ENCODE results near the gene ZNF354C. TPM values are rescaled to one million over a fixed set of nuclear protein-coding genes. Genes with fewer than 3 reads are reported as not detected.

The ZNF354C gene
- total and polyA plus RNA-seq, 2 of the 13 experiments (the other 11 are each of a cell fraction or from before 2014, with no cell fraction given) = 0.02 TPM; not detected in 1

DNA sequence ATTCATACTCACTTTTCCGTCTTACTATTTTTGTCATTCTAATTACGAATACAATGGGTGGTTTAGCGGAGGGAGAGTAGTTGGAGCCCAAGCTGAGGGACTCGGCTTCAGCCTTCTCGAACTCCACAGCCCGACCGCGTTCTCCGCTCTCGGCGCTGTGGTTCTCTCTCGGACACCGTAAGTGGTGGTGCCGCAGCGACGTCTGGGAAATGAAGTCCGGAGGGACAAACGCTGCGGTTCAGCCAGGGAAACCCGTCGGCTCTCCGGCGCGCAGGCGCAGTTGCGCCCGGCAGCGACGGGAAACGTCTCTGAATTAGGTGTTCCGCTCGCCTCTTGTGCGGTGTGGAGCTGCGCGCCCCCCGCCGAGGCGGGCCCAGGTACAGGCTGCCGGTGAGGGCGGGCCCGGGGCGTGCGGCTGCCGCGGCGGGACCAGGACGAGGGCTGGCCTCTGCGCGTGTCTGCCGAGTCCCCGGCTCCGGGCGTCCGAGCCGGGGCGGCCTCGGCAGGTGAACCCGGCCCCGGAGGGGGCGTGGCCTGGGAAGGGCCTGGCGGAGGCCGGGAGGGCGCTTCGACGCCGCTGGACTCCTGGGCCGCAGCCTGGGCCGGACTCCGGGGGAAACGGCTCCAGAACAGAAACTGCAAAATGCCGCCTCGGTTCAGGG, 36.5 kb upstream of the ZNF354C start, which contains the start of gene ZNF879 (continued):
- TF ChIP-seq BORCS8-MEF2B (CRISPR knock-in tag; IDR thresholded peaks at IDR 0.05) (peak; percentile 67; the same call in 1 of the 2 replicates), GTF2F1 (IDR thresholded peaks at IDR 0.05; ENCODE audit: low read length) (no peak), ZNF713 (CRISPR knock-in tag; IDR thresholded peaks at IDR 0.05) (no peak), HDAC2 (CRISPR knock-in tag; IDR thresholded peaks at IDR 0.05) (no peak), GFI1 (CRISPR knock-in tag; IDR thresholded peaks at IDR 0.05; ENCODE audit: borderline replicate concordance) (no peak), ZNF547 (CRISPR knock-in tag; IDR thresholded peaks at IDR 0.05) (no peak; the same call in 1 of the 2 replicates), NCOA5 (CRISPR knock-in tag; IDR thresholded peaks at IDR 0.05) (no peak), SMC3 (IDR thresholded peaks at IDR 0.05; ENCODE audit: low read length) (no peak), MIER3 (CRISPR knock-in tag; IDR thresholded peaks at IDR 0.05; ENCODE audit: borderline replicate concordance) (no peak), SIX4 (CRISPR knock-in tag; IDR thresholded peaks at IDR 0.05) (no peak), ZNF616 (CRISPR knock-in tag; IDR thresholded peaks at IDR 0.05; ENCODE audit: low read depth) (no peak), SSRP1 (CRISPR knock-in tag; IDR thresholded peaks at IDR 0.05) (no peak), ZFP36L2 (CRISPR knock-in tag; IDR thresholded peaks at IDR 0.05) (no peak), ZNF850 (CRISPR knock-in tag; conservative IDR thresholded peaks at IDR 0.05) (no peak), NCOA1 (CRISPR knock-in tag; IDR thresholded peaks at IDR 0.05) (no peak)
- TF ChIP-seq, protein P1, sequence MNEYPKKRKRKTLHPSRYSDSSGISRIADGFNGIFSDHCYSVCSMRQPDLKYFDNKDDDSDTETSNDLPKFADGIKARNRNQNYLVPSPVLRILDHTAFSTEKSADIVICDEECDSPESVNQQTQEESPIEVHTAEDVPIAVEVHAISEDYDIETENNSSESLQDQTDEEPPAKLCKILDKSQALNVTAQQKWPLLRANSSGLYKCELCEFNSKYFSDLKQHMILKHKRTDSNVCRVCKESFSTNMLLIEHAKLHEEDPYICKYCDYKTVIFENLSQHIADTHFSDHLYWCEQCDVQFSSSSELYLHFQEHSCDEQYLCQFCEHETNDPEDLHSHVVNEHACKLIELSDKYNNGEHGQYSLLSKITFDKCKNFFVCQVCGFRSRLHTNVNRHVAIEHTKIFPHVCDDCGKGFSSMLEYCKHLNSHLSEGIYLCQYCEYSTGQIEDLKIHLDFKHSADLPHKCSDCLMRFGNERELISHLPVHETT (CRISPR knock-in tag; conservative IDR thresholded peaks at IDR 0.05) = no peak
- TF ChIP-seq, protein P2, sequence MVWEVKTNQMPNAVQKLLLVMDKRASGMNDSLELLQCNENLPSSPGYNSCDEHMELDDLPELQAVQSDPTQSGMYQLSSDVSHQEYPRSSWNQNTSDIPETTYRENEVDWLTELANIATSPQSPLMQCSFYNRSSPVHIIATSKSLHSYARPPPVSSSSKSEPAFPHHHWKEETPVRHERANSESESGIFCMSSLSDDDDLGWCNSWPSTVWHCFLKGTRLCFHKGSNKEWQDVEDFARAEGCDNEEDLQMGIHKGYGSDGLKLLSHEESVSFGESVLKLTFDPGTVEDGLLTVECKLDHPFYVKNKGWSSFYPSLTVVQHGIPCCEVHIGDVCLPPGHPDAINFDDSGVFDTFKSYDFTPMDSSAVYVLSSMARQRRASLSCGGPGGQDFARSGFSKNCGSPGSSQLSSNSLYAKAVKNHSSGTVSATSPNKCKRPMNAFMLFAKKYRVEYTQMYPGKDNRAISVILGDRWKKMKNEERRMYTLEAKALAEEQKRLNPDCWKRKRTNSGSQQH (CRISPR knock-in tag; IDR thresholded peaks at IDR 0.05; ENCODE audit: low read depth) = no peak
- TF ChIP-seq, protein P3, sequence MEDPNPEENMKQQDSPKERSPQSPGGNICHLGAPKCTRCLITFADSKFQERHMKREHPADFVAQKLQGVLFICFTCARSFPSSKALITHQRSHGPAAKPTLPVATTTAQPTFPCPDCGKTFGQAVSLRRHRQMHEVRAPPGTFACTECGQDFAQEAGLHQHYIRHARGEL (CRISPR knock-in tag; IDR thresholded peaks at IDR 0.05) = no peak
- TF ChIP-seq, protein P4, sequence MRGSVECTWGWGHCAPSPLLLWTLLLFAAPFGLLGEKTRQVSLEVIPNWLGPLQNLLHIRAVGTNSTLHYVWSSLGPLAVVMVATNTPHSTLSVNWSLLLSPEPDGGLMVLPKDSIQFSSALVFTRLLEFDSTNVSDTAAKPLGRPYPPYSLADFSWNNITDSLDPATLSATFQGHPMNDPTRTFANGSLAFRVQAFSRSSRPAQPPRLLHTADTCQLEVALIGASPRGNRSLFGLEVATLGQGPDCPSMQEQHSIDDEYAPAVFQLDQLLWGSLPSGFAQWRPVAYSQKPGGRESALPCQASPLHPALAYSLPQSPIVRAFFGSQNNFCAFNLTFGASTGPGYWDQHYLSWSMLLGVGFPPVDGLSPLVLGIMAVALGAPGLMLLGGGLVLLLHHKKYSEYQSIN (CRISPR knock-in tag; IDR thresholded peaks at IDR 0.05; ENCODE audit: borderline replicate concordance) = no peak
- TF ChIP-seq, protein P5, sequence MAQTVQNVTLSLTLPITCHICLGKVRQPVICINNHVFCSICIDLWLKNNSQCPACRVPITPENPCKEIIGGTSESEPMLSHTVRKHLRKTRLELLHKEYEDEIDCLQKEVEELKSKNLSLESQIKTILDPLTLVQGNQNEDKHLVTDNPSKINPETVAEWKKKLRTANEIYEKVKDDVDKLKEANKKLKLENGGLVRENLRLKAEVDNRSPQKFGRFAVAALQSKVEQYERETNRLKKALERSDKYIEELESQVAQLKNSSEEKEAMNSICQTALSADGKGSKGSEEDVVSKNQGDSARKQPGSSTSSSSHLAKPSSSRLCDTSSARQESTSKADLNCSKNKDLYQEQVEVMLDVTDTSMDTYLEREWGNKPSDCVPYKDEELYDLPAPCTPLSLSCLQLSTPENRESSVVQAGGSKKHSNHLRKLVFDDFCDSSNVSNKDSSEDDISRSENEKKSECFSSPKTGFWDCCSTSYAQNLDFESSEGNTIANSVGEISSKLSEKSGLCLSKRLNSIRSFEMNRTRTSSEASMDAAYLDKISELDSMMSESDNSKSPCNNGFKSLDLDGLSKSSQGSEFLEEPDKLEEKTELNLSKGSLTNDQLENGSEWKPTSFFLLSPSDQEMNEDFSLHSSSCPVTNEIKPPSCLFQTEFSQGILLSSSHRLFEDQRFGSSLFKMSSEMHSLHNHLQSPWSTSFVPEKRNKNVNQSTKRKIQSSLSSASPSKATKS (CRISPR knock-in tag; IDR thresholded peaks at IDR 0.05) = no peak
- TF ChIP-seq, protein P6, sequence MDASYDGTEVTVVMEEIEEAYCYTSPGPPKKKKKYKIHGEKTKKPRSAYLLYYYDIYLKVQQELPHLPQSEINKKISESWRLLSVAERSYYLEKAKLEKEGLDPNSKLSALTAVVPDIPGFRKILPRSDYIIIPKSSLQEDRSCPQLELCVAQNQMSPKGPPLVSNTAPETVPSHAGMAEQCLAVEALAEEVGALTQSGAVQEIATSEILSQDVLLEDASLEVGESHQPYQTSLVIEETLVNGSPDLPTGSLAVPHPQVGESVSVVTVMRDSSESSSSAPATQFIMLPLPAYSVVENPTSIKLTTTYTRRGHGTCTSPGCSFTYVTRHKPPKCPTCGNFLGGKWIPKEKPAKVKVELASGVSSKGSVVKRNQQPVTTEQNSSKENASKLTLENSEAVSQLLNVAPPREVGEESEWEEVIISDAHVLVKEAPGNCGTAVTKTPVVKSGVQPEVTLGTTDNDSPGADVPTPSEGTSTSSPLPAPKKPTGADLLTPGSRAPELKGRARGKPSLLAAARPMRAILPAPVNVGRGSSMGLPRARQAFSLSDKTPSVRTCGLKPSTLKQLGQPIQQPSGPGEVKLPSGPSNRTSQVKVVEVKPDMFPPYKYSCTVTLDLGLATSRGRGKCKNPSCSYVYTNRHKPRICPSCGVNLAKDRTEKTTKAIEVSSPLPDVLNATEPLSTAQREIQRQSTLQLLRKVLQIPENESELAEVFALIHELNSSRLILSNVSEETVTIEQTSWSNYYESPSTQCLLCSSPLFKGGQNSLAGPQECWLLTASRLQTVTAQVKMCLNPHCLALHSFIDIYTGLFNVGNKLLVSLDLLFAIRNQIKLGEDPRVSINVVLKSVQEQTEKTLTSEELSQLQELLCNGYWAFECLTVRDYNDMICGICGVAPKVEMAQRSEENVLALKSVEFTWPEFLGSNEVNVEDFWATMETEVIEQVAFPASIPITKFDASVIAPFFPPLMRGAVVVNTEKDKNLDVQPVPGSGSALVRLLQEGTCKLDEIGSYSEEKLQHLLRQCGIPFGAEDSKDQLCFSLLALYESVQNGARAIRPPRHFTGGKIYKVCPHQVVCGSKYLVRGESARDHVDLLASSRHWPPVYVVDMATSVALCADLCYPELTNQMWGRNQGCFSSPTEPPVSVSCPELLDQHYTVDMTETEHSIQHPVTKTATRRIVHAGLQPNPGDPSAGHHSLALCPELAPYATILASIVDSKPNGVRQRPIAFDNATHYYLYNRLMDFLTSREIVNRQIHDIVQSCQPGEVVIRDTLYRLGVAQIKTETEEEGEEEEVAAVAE (CRISPR knock-in tag; IDR thresholded peaks at IDR 0.05; ENCODE audit: borderline replicate concordance) = no peak

Data from HepG2 (cell line).